Astrocyte (in vitro differentiated cells and primary cell): Measurements from ENCODE around the gene ZC3H12D.
"Not testable (repeated sequence)": the region's sequence is repeated elsewhere in the genome, so short reads cannot be mapped to it uniquely, and the experiment has no call there.

ENCODE experiments used
- EZH2 ChIP-seq: IDR thresholded peaks from 2 replicates; pipeline ENCODE4 v1.6.1; 2012; ENCODE audit warnings: mild to moderate bottlenecking, low read length, inconsistent platforms; ENCODE audit not compliant: insufficient read depth
- TF ChIP-seq, protein P1 (sequence below): IDR thresholded peaks from 2 replicates; pipeline ENCODE4 v1.5.1; 2011; ENCODE audit warnings: low read depth, mild to moderate bottlenecking, inconsistent platforms, low read length, moderate library complexity; ENCODE audit not compliant: insufficient read depth

DNA sequence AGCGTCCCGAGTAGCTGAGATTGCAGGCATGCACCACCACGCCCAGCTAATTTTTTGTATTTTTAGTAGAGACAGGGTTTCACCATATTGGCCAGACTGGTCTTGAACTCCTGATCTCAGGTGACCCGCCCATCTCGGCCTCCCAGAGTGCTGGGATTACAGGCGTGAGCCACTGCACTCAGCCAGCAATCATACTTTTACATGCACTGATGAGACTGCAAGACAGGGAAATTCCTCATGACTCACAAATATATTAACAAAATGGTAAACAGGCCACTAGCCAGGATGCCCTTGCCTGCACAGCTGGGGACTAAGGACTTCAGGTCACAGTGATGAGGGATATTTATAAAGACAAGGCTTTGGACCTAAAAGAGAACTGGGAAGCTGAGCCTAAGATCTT lies 11.8 kb upstream of the ZC3H12D start:
- TF ChIP-seq, protein P1, sequence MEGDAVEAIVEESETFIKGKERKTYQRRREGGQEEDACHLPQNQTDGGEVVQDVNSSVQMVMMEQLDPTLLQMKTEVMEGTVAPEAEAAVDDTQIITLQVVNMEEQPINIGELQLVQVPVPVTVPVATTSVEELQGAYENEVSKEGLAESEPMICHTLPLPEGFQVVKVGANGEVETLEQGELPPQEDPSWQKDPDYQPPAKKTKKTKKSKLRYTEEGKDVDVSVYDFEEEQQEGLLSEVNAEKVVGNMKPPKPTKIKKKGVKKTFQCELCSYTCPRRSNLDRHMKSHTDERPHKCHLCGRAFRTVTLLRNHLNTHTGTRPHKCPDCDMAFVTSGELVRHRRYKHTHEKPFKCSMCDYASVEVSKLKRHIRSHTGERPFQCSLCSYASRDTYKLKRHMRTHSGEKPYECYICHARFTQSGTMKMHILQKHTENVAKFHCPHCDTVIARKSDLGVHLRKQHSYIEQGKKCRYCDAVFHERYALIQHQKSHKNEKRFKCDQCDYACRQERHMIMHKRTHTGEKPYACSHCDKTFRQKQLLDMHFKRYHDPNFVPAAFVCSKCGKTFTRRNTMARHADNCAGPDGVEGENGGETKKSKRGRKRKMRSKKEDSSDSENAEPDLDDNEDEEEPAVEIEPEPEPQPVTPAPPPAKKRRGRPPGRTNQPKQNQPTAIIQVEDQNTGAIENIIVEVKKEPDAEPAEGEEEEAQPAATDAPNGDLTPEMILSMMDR: not testable (repeated sequence)
- TF ChIP-seq EZH2: not testable (repeated sequence)
